T1000 (cell line): ENCODE results near the gene STRN3.
"Not testable (repeated sequence)": the region's sequence is repeated elsewhere in the genome, so short reads cannot be mapped to it uniquely, and the experiment has no call there.

ENCODE experiments used
- DNase-seq: peaks from one replicate; lab custom pipeline; 2025; ENCODE audit warnings: mixed read lengths; lab: John Stamatoyannopoulos, UW

Gene STRN3

DNA sequence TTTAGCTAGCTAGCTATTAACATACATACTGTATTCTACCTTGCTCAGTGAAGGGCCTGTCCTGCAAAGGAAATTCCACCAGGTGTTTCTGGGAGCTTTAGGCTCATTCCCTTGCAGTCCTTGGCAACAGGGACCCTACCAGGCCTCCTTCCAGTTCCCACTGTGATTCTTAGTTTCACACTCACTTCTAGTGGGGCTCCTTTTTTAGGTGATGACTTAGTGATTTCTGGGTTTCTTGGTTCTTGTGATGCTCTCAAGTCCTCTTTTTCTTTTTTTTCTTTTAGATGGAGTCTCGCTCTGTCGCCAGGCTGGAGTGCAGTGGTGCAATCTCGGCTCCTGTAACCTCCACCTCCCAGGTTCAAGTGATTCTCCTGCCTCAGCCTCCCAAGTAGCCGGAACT, 10.4 kb upstream of the STRN3 start:
- no peak for DNase-seq

- DNase-seq = no peak
Measured at GRCh38 chr14:31030469-31030868, 4.3 kb upstream of the STRN3 start.

- DNase-seq = no peak
Measured at GRCh38 chr14:31029016-31029970, 3.1 kb upstream of the STRN3 start.

GRCh38 chr14:31027847-31028246, 1.7 kb upstream of the STRN3 start:
- DNase-seq = no peak

DNA sequence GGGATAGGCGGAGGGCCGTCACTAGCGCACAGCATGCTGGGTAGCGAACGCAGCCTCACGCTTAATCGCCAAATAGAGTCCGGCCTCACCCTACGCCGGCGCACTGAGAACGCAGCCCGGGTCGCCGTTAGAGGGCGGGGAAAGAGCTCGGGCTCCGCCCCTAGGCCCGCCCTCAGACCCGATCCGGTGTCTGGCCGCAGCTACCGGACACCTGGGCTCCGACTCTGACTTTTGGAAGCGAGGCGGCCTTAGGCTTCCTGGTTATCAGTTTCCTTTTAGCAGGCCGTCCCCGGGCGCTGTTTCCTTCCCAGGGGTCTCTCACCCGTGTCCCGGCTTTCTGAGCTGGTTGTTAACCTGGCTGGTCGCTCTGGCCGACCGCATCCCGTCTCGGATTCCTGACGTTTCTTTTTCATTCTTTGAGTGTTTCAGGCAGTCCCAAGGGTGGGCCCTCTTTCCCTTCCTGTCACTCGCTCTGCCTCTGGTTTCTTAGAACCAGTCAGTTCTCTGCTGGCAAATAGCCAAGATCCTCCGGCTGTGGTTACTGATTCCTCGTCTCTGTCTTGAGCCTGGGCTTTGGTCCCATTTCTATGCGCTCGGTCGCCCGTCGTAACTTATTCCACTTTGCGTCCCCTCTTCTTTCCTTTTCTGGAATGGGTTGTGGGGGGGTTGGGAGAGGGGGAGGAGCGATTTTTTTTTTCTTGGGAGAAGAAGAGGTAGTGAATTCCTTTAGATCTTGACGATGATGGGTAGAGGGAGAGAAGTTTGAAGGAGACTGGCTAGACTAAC, 464 bp upstream of the STRN3 start:
- peak; percentile 92 for DNase-seq

- peak; percentile 34 for DNase-seq
Measured at GRCh38 chr14:31025367-31026076, 657 bp downstream of the STRN3 start, which contains the start of gene AP4S1. Gene AP4S1, plus strand, starts transcription at chr14:31025649. Its CDS starts 40,548 bp downstream, at chr14:31066197.

DNA sequence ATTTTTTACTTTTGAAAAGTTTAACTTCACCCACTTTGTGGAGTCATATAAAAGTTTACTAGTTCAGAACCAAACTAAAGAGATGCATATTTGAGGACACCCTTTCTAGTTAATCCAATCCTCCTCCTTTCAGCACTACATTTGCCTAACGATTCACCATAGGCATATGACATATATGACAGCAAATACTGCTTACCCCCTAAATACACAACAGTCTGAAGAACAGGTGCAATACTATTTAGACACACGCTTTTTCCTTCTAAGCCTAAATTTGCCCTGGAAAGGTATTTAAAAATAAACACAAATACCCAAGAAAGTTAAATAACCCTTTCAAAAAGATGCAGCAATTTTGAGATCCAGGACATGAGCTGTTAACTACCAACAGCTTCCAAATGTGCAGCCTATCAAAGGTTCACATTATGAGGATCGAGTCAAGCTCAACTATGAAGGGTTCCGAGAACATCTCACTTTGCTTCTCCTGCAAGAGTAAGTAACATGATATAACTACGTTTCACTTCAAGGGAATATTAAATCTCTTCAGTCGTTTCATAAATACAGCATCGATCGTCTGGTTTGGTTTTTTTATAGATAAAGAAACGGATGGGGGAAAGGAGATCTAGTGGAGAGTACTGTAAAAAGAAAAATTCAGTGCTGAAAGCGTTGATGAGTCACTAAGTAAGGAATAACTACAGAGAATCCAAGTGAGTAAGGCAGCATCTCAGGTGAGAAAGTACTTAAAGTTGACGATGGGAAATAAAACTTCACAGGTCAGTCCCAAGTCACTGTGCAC, 1.4 kb downstream of the STRN3 start:
- DNase-seq = no peak

DNA sequence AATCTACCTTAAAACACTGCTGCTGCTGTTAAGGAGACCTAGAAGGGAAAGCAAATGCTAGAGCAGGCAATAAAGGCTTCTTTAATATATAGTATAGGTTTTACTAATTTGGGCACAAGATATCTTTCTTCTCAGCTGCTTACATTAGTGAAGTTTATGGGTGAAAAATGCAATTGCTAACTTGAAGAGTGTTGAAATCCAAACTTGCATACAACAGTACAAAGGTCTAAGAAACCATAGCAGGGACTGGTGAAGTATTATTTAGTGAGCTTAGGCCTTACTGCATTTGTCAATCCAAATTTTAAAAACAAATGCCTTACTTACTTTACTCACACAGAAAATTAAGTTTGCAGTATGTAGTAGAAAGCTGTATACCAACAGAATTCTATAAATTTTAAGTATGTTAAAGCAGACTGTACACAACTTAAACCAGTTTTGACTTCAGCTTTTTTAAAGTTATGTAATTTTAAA, 2.1 kb downstream of the STRN3 start:
- DNase-seq = no peak

DNA sequence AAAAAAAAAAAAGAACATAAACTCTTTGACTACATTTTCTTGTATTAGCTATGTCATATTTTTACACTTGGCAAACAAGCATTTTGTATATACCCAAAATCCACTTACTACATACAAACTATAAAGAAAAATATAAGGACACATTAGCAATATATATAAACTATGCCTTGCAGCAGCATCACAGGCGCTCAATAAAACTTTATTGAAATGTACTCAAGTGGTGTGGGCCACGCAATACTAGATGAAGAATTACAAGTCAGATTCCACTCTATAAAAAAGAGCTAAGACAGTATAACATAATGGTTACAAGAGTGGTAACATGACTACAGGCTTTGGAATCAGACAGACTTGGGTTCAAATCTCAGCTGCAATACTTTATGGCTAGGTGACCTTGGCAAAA, 3.8 kb downstream of the STRN3 start:
- no peak for DNase-seq

DNA sequence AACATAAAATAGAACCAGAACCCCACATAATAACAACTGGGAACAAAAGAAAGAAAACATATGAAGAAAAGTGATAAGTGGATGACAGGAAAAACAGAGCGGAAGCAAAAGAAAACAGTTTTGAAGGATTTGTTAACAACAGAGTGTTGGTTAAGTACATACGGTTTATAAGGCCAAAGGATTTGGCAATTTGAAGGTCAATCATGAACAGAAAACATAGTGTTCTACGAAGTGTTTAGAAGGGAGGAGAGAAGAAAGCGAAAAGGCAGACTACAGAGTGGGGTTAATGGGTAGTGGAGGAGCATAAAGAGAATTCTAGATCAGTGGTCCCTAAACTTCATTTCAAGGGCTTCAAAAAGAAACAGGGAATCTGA, 4.6 kb downstream of the STRN3 start:
- no peak for DNase-seq

- DNase-seq = no peak
Measured at GRCh38 chr14:31020834-31021575, 5.2 kb downstream of the STRN3 start.

DNA sequence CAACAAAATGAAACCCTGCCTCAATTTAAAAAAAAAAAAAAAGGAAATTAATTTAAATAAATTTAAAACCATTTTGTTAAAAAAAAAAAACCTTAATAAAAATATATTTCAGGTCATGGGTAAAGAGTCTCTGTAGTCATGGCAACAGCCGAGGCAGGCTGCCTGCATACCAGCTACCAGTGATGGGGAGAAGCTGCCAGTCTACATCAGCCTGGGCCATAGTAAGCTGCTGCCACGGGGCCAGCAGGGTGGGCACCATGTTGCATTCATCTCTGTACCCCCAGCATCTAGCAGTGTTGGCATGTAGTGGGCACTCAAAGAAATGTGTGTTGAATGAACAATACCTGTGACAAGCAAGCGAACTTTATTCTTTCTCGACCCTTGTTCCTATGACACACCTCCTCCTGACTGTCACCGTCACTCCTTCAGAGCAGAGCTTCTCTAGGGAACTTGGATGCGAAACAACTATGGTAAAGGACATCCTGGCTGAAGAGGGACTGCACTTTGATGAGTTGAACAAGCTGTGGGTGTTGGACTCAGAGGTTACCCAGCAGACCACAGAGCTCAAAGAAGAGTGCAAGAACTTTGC, 8.0 kb downstream of the STRN3 start:
- DNase-seq = no peak

- no peak for DNase-seq
Measured at GRCh38 chr14:31013841-31014240, 12.3 kb downstream of the STRN3 start.

DNA sequence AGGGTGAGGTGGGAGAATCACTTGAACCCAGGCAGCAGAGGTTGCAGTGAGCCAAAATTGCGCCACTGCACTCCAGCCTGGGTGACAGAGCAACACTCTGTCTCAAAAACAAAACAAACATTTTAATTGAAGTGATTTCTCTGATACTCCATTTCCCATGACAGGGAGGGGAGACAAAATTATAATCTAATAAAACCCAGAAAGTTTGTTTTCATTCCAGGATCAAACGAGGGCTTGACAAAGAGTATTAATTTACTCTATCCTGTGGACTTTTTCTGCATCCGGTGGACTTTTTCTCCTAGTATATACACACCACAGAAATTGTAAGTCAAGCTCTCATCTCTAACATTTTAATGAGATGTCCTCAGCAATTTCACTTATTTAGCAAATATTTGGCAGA, 15.2 kb downstream of the STRN3 start:
- DNase-seq = no peak

DNA sequence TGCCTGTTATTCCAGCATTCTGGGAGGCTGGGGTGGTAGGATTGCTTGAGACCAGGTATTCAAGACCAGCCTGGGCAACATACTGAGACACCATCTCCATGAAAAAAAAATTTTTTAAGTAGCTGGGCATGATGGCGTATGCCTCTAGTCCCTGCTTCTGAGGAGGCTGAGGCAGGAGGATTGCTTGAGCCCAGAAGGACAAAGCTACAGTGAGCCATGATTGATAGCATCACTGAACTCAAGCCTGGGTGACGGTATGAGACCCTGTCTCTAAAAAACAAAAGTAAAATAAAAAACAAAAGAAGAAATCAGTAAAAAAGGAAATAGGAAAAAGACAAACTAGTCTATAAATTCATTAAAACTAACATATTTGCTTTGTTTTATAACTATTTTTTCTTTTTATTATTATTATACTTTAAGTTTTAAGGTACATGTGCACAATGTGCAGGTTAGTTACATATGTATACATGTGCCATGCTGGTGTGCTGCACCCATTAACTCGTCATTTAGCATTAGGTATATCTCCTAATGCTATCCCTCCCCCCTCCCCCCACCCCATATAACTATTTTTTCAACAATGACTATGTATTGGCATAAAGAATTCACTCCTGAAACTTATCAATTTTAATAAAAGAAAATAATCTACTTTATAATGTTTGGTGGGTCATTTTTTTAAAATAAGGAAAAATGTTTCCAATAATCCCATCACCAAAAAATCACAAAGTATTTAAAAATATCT, 16.2 kb downstream of the STRN3 start:
- DNase-seq = no peak

DNA sequence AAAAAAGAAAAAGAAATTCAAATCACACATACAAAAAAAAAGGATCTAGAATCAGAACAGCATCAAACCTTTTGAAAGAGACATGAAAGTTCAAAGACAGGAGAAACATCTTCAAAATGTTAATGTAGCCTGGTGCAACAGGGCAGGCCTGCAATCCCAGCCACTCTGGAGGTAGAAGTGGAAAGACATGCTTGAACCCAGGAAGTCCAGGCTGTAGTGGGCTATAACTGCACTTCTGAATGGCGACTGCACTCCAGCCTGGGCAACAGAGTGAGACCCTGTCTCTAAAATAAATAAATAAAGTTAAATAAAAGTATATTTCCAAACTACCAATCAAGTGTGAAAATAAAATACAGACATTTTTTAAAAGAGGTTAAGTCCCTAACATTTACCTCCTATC, 19.5 kb downstream of the STRN3 start:
- no peak for DNase-seq

GRCh38 chr14:31004007-31004406, 22.2 kb downstream of the STRN3 start:
- DNase-seq = not testable (repeated sequence)

GRCh38 chr14:31003284-31003683, 22.9 kb downstream of the STRN3 start:
- no peak for DNase-seq

- no peak for DNase-seq
Measured at GRCh38 chr14:31001339-31001658, 24.9 kb downstream of the STRN3 start.
